CD4-positive, alpha-beta T cell treated with Interleukin-10 for 1 hour (primary cell): Measurements from ENCODE around the gene DDN.

ENCODE experiments used
- DNase-seq: peaks from one replicate; pipeline ENCODE4 v3.0.0-alpha.2; 2020

DDN gene

GRCh38 chr12:48960834-48961233, 38.3 kb downstream of the DDN start:
- no peak for DNase-seq

DNA sequence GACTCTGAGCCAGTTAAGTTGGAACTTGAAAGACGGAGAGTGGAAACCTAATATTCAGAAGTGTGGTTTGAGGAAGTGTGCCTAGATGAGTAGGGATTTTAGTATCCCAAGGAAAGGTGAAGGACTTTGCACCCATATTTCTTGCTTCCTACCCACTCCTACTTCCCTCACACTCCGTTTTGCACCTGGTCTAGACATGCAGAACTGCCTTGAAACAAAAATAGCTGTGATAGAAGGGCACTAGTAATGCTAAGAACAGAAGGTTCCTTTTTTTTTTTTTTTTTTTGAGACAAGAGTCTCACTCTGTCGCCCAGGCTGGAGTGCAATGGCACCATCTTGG, 41.2 kb downstream of the DDN start:
- no peak for DNase-seq

GRCh38 chr12:48957141-48958048, 41.8 kb downstream of the DDN start, which contains the start of gene ARF3:
Gene ARF3, minus strand, starts transcription at chr12:48957487. Its CDS starts 16,392 bp downstream, at chr12:48941095.
- DNase-seq: peak; percentile 93

DNA sequence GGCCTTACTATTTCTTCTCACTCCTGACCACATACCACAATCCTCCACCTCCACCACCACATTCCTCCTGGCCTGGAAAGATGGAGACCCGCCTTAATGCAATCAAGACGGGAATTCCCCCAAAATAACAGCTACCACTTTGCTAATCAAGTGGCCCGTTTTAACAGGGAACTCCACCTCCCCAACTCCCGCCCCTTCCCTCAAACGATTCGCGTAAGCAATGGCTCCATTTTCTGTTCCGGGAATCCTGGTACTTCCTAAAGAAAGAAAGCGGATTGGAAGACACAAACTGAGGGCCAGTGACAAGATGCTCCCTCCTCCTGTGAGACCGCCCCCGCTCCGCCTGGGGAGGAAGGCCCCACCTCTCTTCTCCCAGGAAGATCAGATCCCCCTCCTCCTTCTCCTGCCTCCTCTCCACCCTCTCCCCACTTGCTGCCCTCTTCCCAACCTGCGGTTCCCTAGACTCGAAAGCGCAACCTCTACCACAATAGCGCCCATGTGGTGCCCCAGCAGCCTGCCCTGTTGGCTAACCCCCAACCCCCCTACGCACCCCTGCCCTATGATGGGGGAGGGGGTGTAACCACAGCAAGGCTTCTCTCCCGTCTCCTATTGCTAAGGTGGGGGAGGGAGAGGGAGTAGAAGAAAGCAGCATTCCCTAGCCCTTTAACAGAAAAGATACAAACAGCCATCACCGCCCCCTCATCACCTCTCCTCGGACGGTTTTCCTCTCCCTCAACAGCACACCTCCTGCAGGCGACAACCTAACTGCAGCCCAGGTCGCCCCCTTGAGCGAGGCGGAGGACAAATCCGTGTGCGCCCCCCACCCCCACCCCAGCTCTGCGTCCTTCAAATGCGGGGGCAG, 42.7 kb downstream of the DDN start:
- DNase-seq: peak; percentile 58

DNA sequence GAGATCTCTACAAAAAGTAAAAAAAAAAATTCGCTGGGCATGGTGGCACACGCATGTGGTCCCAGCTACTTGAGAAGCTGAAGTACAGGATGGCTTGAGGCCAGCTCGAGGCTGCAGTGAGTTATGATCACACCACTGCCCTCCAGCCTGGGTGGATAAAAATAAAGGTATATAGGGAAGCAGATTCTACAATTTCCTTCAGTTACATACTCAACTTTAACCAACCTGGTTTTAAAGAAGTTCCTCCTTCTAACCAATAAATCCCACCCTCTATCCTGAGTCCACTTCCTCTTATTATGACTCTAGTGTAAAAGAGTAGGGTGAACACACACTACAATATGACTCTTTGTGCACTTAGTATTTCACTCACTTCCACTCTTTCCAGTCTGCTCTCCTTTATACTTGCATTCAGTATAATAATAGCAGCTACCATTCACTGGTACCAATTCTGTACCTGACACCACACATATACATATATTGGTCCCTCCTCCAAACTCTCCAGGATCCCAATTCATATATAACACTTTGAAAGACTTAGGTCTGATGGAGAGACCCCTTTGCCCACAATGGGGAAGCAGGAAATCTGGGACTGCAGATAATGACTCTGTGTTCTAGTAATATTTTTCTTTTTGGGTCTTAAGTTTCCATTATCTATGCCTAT, 44.2 kb downstream of the DDN start:
- no peak for DNase-seq

DNA sequence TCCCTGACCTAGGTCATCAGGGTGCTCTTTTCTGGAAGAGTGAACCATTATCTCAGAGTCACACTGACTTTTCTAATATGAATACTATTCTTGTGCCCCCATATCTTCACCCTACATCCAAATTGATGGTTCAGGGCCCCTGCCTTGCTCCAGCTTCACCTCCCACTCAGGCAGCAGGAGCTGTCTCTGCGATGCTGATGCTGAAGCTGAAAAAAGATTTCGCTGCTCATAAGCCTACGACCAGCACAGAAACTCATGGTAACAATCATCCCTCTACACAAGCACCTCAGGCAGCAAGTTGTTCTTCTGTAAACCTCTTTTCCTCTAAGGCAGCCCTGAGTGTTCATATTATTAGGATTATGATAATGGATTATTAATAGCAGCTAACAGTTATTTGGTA, 45.1 kb downstream of the DDN start:
- no peak for DNase-seq

GRCh38 chr12:48952691-48953090, 46.5 kb downstream of the DDN start:
- DNase-seq: no peak

DNA sequence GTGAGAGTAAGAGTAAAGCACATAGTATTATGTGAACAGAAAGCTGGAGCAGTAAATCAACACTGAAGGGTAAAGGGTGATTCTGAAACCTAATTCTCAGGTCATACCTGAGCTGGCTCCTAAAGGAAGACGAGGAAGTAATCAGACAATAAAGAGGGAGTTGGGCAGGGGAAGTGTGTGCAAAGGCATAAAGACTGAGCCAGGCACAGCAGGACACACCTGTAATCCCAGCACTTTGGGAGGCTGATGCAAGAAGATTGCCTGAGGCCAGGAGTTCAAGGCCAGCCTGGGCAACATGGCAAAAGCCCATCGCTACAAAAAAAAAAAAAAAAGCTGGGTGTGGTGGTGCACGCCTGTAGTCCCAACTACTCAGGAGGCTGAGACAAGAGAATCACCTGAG, 51.4 kb downstream of the DDN start:
- no peak for DNase-seq

- no peak for DNase-seq
Observed at GRCh38 chr12:48946943-48947342, 52.2 kb downstream of the DDN start.

GRCh38 chr12:48946205-48946604, 53.0 kb downstream of the DDN start:
- no peak for DNase-seq
